GM12878 (cell line): ENCODE results near the gene NCAM1. TPM values are rescaled to one million over a fixed set of nuclear protein-coding genes. Genes with fewer than 3 reads are reported as not detected.

Experiments
- ATAC-seq: fragments of 200-7000 bp; cut with Tn5 transposase; 3 replicates; pipeline ENCODE4 v1.9.1; 2020; ENCODE audit warnings: mild to moderate bottlenecking, moderate library complexity
- BruUV-seq: library from RNA; stranded (reverse); fragments of 400-500 nt; replicated peaks from 2 replicates; lab custom pipeline; 2021; lab: Mats Ljungman, UMichigan
- CTCF ChIA-PET: fragments of 300-600 bp; sonication (Branson Sonifier 250); formaldehyde crosslinking; extraction: SDS; loops from one replicate; lab custom pipeline; 2021; ENCODE audit warnings: inconsistent platforms; lab: Yijun Ruan, JAX
- POLR2A ChIA-PET: fragments of 350-600 bp; formaldehyde crosslinking; extraction: SDS; loops from one replicate; lab custom pipeline; 2021; ENCODE audit warnings: inconsistent platforms; lab: Charles Lee
- RAD21 ChIA-PET: fragments of 300-600 bp; sonication (Branson Sonifier 250); formaldehyde crosslinking; loops from one replicate; lab custom pipeline; 2023; ENCODE audit warnings: antibody characterized with exemption; ENCODE audit not compliant: unreplicated experiment; lab: Charles Lee
- SMC1A ChIA-PET: fragments of 300-600 bp; sonication (Branson Sonifier 250); formaldehyde crosslinking; loops from one replicate; lab custom pipeline; 2023; ENCODE audit not compliant: unreplicated experiment, uncharacterized antibody; lab: Charles Lee
- DNase-seq: peaks from one replicate; pipeline ENCODE4 v3.0.0-alpha.2; 2011; ENCODE audit warnings: low read depth, low spot score
- FAIRE-seq: peaks from 3 replicates; lab custom pipeline; 2011; peaks lifted over from hg19 to GRCh38; lab: Jason Lieb, UNC
- H2AFZ ChIP-seq: 2 replicates; pipeline ENCODE4 v1.6.0; 2011; ENCODE audit warnings: low read depth, low read length, control low read depth; ENCODE audit not compliant: control insufficient read depth
- H3K27ac ChIP-seq: 2 replicates; pipeline ENCODE4 v1.5.1; 2011; ENCODE audit warnings: control low read depth; ENCODE audit not compliant: control insufficient read depth, insufficient read depth
- H3K27me3 ChIP-seq, 2 experiments: replicated peaks in 1 of 2; 2 replicates each; pipeline versions ENCODE4 v1.6.0 to v1.6.1; 2011; ENCODE audit warnings: low read length in 1 of 2; ENCODE audit not compliant: control insufficient read depth in 2 of 2, insufficient read depth in 2 of 2
- H3K36me3 ChIP-seq, 2 experiments: 2 replicates each; pipeline ENCODE4 v1.5.1; 2011; ENCODE audit warnings: low read length in 1 of 2; ENCODE audit not compliant: control insufficient read depth in 2 of 2, insufficient read depth in 2 of 2
- H3K4me1 ChIP-seq: 2 replicates; pipeline ENCODE4 v1.6.1; 2011; ENCODE audit warnings: mild to moderate bottlenecking, low read length, moderate library complexity, mixed read lengths; ENCODE audit not compliant: control insufficient read depth, insufficient read depth
- H3K4me2 ChIP-seq: 2 replicates; pipeline ENCODE4 v1.6.0; 2011; ENCODE audit warnings: control low read depth; ENCODE audit not compliant: control insufficient read depth, insufficient read depth
- H3K4me3 ChIP-seq: fragments of 200-600 bp; sonication (generic); 2 replicates; pipeline ENCODE4 v1.5.1; 2016
- H3K79me2 ChIP-seq: 2 replicates; pipeline ENCODE4 v1.6.0; 2011; ENCODE audit warnings: low read length; ENCODE audit not compliant: control insufficient read depth, insufficient read depth
- H3K9ac ChIP-seq: 2 replicates; pipeline ENCODE4 v1.8.0; 2011; ENCODE audit warnings: low read length, control low read depth, mixed read lengths; ENCODE audit not compliant: control insufficient read depth, insufficient read depth
- H3K9me3 ChIP-seq: replicated peaks from 3 replicates; pipeline ENCODE4 v1.5.1; 2011; ENCODE audit warnings: mild to moderate bottlenecking, low read length; ENCODE audit not compliant: control insufficient read depth, insufficient read depth
- H4K20me1 ChIP-seq: 2 replicates; pipeline ENCODE4 v1.6.0; 2011; ENCODE audit not compliant: control insufficient read depth, insufficient read depth
- FOXK2 ChIP-seq: fragments of 450-650 bp; IDR thresholded peaks from 2 replicates; pipeline ENCODE4 v1.6.1; 2017; ENCODE audit warnings: mild to moderate bottlenecking, moderate library complexity
- GABPA ChIP-seq: IDR thresholded peaks from 2 replicates; pipeline ENCODE4 v1.6.1; 2014; ENCODE audit warnings: antibody characterized with exemption, low read depth, mild to moderate bottlenecking, inconsistent platforms
- HDAC6 ChIP-seq: fragments of 200-600 bp; sonication (generic); IDR thresholded peaks from one replicate; pipeline ENCODE4 v1.8.0; 2017; ENCODE audit warnings: antibody characterized with exemption; ENCODE audit not compliant: unreplicated experiment
- HDGF ChIP-seq: fragments of 450-650 bp; IDR thresholded peaks from 2 replicates; pipeline ENCODE4 v1.6.1; 2016; ENCODE audit warnings: antibody characterized with exemption
- MLLT1 ChIP-seq: fragments of 450-650 bp; IDR thresholded peaks from 2 replicates; pipeline ENCODE4 v1.6.1; 2016; ENCODE audit warnings: mild to moderate bottlenecking
- NR2C1 ChIP-seq: fragments of 450-650 bp; IDR thresholded peaks from 2 replicates; pipeline ENCODE4 v1.6.1; 2017; ENCODE audit warnings: antibody characterized with exemption, mild to moderate bottlenecking, moderate library complexity
- PAX8 ChIP-seq: fragments of 450-650 bp; IDR thresholded peaks from 2 replicates; pipeline ENCODE4 v1.6.1; 2017; ENCODE audit warnings: mild to moderate bottlenecking, moderate library complexity
- RAD21 ChIP-seq: IDR thresholded peaks from 2 replicates; pipeline ENCODE4 v1.6.1; 2011; ENCODE audit warnings: mild to moderate bottlenecking, low read depth, low read length, moderate library complexity; ENCODE audit not compliant: insufficient read depth
- RAD51 ChIP-seq: fragments of 450-650 bp; IDR thresholded peaks from 2 replicates; pipeline ENCODE4 v1.6.1; 2016; ENCODE audit warnings: moderate library complexity, mild to moderate bottlenecking, inconsistent platforms
- RFX5 ChIP-seq: IDR thresholded peaks from 2 replicates; pipeline ENCODE4 v1.6.1; 2011; ENCODE audit warnings: low read depth, low read length, improper control_type of control experiment
- SIX5 ChIP-seq: IDR thresholded peaks from 2 replicates; pipeline ENCODE4 v1.6.1; 2011; ENCODE audit warnings: mild to moderate bottlenecking, low read depth, low read length, moderate library complexity; ENCODE audit not compliant: severe bottlenecking
- SKIL ChIP-seq: fragments of 450-650 bp; IDR thresholded peaks from 2 replicates; pipeline ENCODE4 v1.6.1; 2017; ENCODE audit warnings: mild to moderate bottlenecking, low read depth, inconsistent platforms; ENCODE audit not compliant: poor library complexity, severe bottlenecking
- WRNIP1 ChIP-seq: IDR thresholded peaks from 2 replicates; pipeline ENCODE4 v1.6.1; 2011; ENCODE audit warnings: low read depth, low read length, improper control_type of control experiment, borderline replicate concordance
- ZNF592 ChIP-seq: fragments of 450-650 bp; IDR thresholded peaks from 2 replicates; pipeline ENCODE4 v1.6.1; 2017; ENCODE audit warnings: mild to moderate bottlenecking, moderate library complexity
- WGBS: methylation state at CpG from one replicate; pipeline ENCODE4 v1.1.6; 2016; ENCODE audit warnings: low lambda C conversion rate; ENCODE audit not compliant: insufficient replicate concordance, insufficient coverage; ENCODE audit errors: missing lambda C conversion rate; 5-methylcytosine and 5-hydroxymethylcytosine counted together
- in situ Hi-C: fragments of 300-500 bp; cut with MboI; formaldehyde crosslinking; loops from 9 replicates; pipeline ENCODE4 v1.14.3; 2018; ENCODE audit warnings: mixed read lengths
- intact Hi-C: fragments of 100-400 bp; cut with micrococcal nuclease; formaldehyde crosslinking; loops from one replicate; pipeline ENCODE4 v1.14.2; 2022; ENCODE audit not compliant: unreplicated experiment
- polyA plus RNA-seq, 11 experiments: library from polyadenylated mRNA; depleted of rRNA in 4 of 11; unstranded in 6 of 11; stranded (reverse) in 5 of 11; fragments of >200 nt; fragmentation: Nextera tagmentation in 4 of 11; fragmentation: Illumina TruSeq in 1 of 11; extraction: Ambion mirVana in 4 of 11; extraction: Trizol in 1 of 11; gene quantifications; 1 replicate in 1 of 11; 2 replicates in 10 of 11; pipeline versions ENCODE4 v1.2.1 to v1.2.3, GENCODE V29; 2011 to 2016; ENCODE audit warnings: inconsistent platforms in 2 of 11, missing spikeins in 2 of 11, low read depth in 1 of 11
- total RNA-seq, 4 experiments: library from RNA; depleted of rRNA in 3 of 4; stranded (reverse); fragments of >200 nt in 3 of 4; fragmentation: Illumina TruSeq in 1 of 4; extraction: Trizol in 1 of 4; gene quantifications; 2 replicates each; pipeline versions ENCODE4 v1.2.1 to v1.2.3, GENCODE V29; 2013 to 2021

The NCAM1 gene
- total and polyA plus RNA-seq, 10 of the 15 experiments (the other 5 are each of a cell fraction or from before 2014, with no cell fraction given), result 0.10 to 0.23 (median 0.11) TPM; not detected in 7

GRCh38 chr11:112995423-112996090, 34.3 kb downstream of the NCAM1 start (continued):
- TF ChIP-seq MLLT1 (no peak), SIX5 (no peak), GABPA (no peak), ZNF592 (no peak)

GRCh38 chr11:112996994-112997393, 35.8 kb downstream of the NCAM1 start:
- in situ Hi-C loops, result no loop called here
- FAIRE-seq (no peak), DNase-seq (no peak), ATAC-seq (no peak)
- no peak overlapping the region for H3K4me2 ChIP-seq
- POLR2A ChIA-PET, result no interaction called here
- no peaks in the 10 kb centered on the region for H3K4me1 ChIP-seq
- H3K4me3 ChIP-seq, result no peak overlapping the region
- no peaks in the 10 kb centered on the region for H3K36me3 ChIP-seq
- H3K27ac ChIP-seq, result no peak overlapping the region
- H4K20me1 ChIP-seq, result no peaks in the 10 kb centered on the region
- no peaks in the 10 kb centered on the region for H3K9me3 ChIP-seq
- RAD21 ChIA-PET, result no interaction called here
- BruUV-seq, result no TSS peak
- H3K27me3 ChIP-seq, result no peaks in the 10 kb centered on the region; a peak in 1 of 4 replicates
- 42% methylated on average over 2 of the region's 2 CpGs for WGBS
- SMC1A ChIA-PET, result no interaction called here
- CTCF ChIA-PET, result no interaction called here
- intact Hi-C loops, result no loop called here
- no peak overlapping the region for H3K9ac ChIP-seq
- no peak overlapping the region for H2AFZ ChIP-seq
- no peaks in the 10 kb centered on the region for H3K79me2 ChIP-seq
- TF ChIP-seq RAD21 (no peak), HDAC6 (no peak), RAD51 (no peak), FOXK2 (no peak), SKIL (no peak), HDGF (no peak), RFX5 (no peak), WRNIP1 (no peak), NR2C1 (no peak), PAX8 (no peak)
